H1 (cell line): ENCODE results near the gene SPPL3. TPM values are rescaled to one million over a fixed set of nuclear protein-coding genes. Genes with fewer than 3 reads are reported as not detected.

Experiments
- CHD2 ChIP-seq: IDR thresholded peaks from 2 replicates; pipeline ENCODE4 v1.6.1; 2012; ENCODE audit warnings: low read length, improper control_type of control experiment
- SIN3A ChIP-seq, 2 experiments: IDR thresholded peaks in 1 of 2; conservative IDR thresholded peaks in 1 of 2; 2 replicates each; pipeline ENCODE4 v1.6.1; 2011 to 2012; ENCODE audit warnings: low read length in 2 of 2, improper control_type of control experiment in 1 of 2, low read depth in 1 of 2, mild to moderate bottlenecking in 1 of 2
- TCF12 ChIP-seq: IDR thresholded peaks from 2 replicates; pipeline ENCODE4 v1.6.1; 2011; ENCODE audit warnings: low read depth, mild to moderate bottlenecking, low read length
- polyA plus RNA-seq, 7 experiments: library from polyadenylated mRNA; depleted of rRNA in 3 of 7; stranded (reverse) in 5 of 7; unstranded in 2 of 7; fragments of >200 nt in 5 of 7; fragments of 200-250 nt in 2 of 7; gene quantifications; 1 replicate in 5 of 7; 2 replicates in 1 of 7; 4 replicates in 1 of 7; pipeline versions ENCODE4 v1.2.1 to v1.2.3, GENCODE V29; 2011 to 2013; ENCODE audit warnings: missing spikeins in 2 of 7, mixed read lengths in 2 of 7
- total RNA-seq: library from RNA; stranded (reverse); fragmentation: NEBNext Ultra II Directional; extraction: Animal tissue kit (Norgen Biotek cat#: 25700); gene quantifications from 2 replicates; pipeline ENCODE4 v1.2.1, GENCODE V29; 2021

SPPL3 gene
- total and polyA plus RNA-seq, 2 of the 8 experiments (the other 6 are each of a cell fraction or from before 2014, with no cell fraction given), result 27.3 to 48.4 TPM

GRCh38 chr12:120944645-120945217, 40.6 kb upstream of the SPPL3 start (continued):
- TF ChIP-seq SIN3A (conservative IDR thresholded peaks at IDR 0.05 in 1 of 2, IDR thresholded peaks at IDR 0.05 in 1 of 2; ENCODE audit: low read depth in 1 of 2, low read length in 2 of 2), result no peak
- no peak for TF ChIP-seq TCF12
- TF ChIP-seq CHD2, result no peak
